MM.1S (cell line): ENCODE results near the gene GNLY.

Experiments used
- DNase-seq: peaks from one replicate; pipeline ENCODE4 v3.0.0-alpha.2; 2015
- H2AFZ ChIP-seq: fragments of 300-600 bp; sonication (generic); 2 replicates; pipeline ENCODE4 v1.6.0; 2016; ENCODE audit warnings: antibody characterized with exemption, low read length
- H3F3A ChIP-seq: fragments of 300-600 bp; sonication (generic); 2 replicates; pipeline ENCODE4 v1.6.1; 2016; ENCODE audit warnings: mild to moderate bottlenecking, antibody characterized with exemption, low read length, moderate library complexity, mixed read lengths; ENCODE audit not compliant: insufficient read depth
- H3K27ac ChIP-seq: fragments of 300-600 bp; sonication (generic); 2 replicates; pipeline ENCODE4 v1.5.1; 2016; ENCODE audit warnings: mild to moderate bottlenecking, low read length
- H3K27me3 ChIP-seq: fragments of 300-600 bp; sonication (generic); replicated peaks from 2 replicates; pipeline ENCODE4 v1.6.0; 2016; ENCODE audit warnings: low read length; ENCODE audit not compliant: insufficient read depth
- H3K36me3 ChIP-seq: fragments of 300-600 bp; sonication (generic); replicated peaks from 2 replicates; pipeline ENCODE4 v1.6.1; 2016; ENCODE audit warnings: mild to moderate bottlenecking, low read length, mixed read lengths; ENCODE audit not compliant: insufficient read depth
- H3K4me1 ChIP-seq: fragments of 300-600 bp; sonication (generic); 2 replicates; pipeline ENCODE4 v1.6.1; 2016; ENCODE audit warnings: low read length, mixed read lengths
- H3K4me2 ChIP-seq: fragments of 300-600 bp; sonication (generic); 2 replicates; pipeline ENCODE4 v1.6.0; 2016; ENCODE audit warnings: low read depth, low read length
- H3K4me3 ChIP-seq: fragments of 300-600 bp; sonication (generic); 2 replicates; pipeline ENCODE4 v1.5.1; 2016; ENCODE audit warnings: low read length, mixed read lengths
- H3K79me2 ChIP-seq: fragments of 300-600 bp; sonication (generic); 2 replicates; pipeline ENCODE4 v1.6.1; 2016; ENCODE audit warnings: mixed run types, low read length, mixed read lengths
- H3K9ac ChIP-seq: fragments of 300-600 bp; sonication (generic); 2 replicates; pipeline ENCODE4 v1.6.1; 2016; ENCODE audit warnings: low read length, mixed read lengths
- H3K9me2 ChIP-seq: fragments of 300-600 bp; sonication (generic); replicated peaks from 2 replicates; pipeline ENCODE4 v1.6.1; 2016; ENCODE audit warnings: mild to moderate bottlenecking, low read length, mixed read lengths; ENCODE audit not compliant: insufficient read depth
- H3K9me3 ChIP-seq: fragments of 300-600 bp; sonication (generic); replicated peaks from 2 replicates; pipeline ENCODE4 v1.6.1; 2016; ENCODE audit warnings: mild to moderate bottlenecking, low read length, mixed read lengths; ENCODE audit not compliant: insufficient read depth
- H4K20me1 ChIP-seq: fragments of 300-600 bp; sonication (generic); 2 replicates; pipeline ENCODE4 v1.6.1; 2016; ENCODE audit warnings: mild to moderate bottlenecking, low read length, moderate library complexity, mixed read lengths; ENCODE audit not compliant: insufficient read depth
- CTCF ChIP-seq: fragments of 300-600 bp; sonication (generic); IDR thresholded peaks from 2 replicates; pipeline ENCODE4 v1.5.1; 2016; ENCODE audit warnings: antibody characterized with exemption, low read length, mixed read lengths
- EZH2 ChIP-seq: fragments of 300-600 bp; sonication (generic); optimal IDR thresholded peaks from 2 replicates; pipeline ENCODE3; 2017; ENCODE audit warnings: low read depth, mild to moderate bottlenecking, antibody characterized with exemption, low read length, mixed read lengths
- EZH2phosphoT487 ChIP-seq: fragments of 300-600 bp; sonication (generic); IDR thresholded peaks from 2 replicates; pipeline ENCODE4 v1.6.1; 2018; ENCODE audit warnings: antibody characterized with exemption, low read length

Gene GNLY

GRCh38 chr2:85673716-85674375, 20.3 kb upstream of the GNLY start:
- Histone ChIP-seq H2AFZ (no peak overlapping the region), H3K27me3 (no peaks in the 10 kb centered on the region), H3K9ac (no peak overlapping the region), H4K20me1 (no peaks in the 10 kb centered on the region), H3F3A (no peaks in the 10 kb centered on the region), H3K4me3 (no peak overlapping the region), H3K9me3 (no peaks in the 10 kb centered on the region), H3K27ac (no peak overlapping the region), H3K9me2 (no peaks in the 10 kb centered on the region), H3K79me2 (no peaks in the 10 kb centered on the region), H3K4me1 (peaks cover 1% of the 10 kb centered on the region), H3K36me3 (no peaks in the 10 kb centered on the region), H3K4me2 (no peak overlapping the region)
- DNase-seq, result no peak
- TF ChIP-seq EZH2phosphoT487, result no peak
- no peak for TF ChIP-seq CTCF
- no peak for TF ChIP-seq EZH2

DNA sequence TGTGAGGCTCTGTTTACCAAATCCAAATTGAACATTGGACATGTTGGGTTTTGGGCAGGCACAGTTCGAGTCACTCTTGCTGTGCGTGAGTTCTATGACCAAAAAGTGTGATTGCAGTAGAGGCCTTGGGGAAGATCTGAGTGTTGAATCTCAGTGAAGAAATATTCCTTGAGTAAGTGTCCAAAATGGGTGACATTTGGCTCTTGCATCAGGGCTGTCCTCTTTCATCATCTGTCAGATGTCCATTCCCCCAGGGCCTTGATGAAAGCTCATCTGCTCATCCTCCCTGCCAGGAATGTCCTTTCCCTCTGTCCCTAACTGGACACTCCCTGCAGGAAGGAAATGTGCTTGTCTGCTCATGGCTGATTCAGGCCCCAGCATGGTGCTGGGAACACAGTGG, 19.7 kb upstream of the GNLY start:
- TF ChIP-seq EZH2phosphoT487, result no peak
- no peak for TF ChIP-seq CTCF
- no peak for TF ChIP-seq EZH2
- Histone ChIP-seq H3K9me2 (no peaks in the 10 kb centered on the region), H3K9ac (no peak overlapping the region), H3F3A (no peaks in the 10 kb centered on the region), H3K27me3 (no peaks in the 10 kb centered on the region), H2AFZ (no peak overlapping the region), H3K4me1 (peaks cover 4% of the 10 kb centered on the region), H3K27ac (no peak overlapping the region), H3K4me3 (no peak overlapping the region), H3K4me2 (no peak overlapping the region), H3K9me3 (no peaks in the 10 kb centered on the region), H3K79me2 (no peaks in the 10 kb centered on the region), H4K20me1 (no peaks in the 10 kb centered on the region), H3K36me3 (no peaks in the 10 kb centered on the region)
- no peak for DNase-seq

GRCh38 chr2:85675427-85675826, 18.7 kb upstream of the GNLY start:
- no peaks in the 10 kb centered on the region for H3F3A ChIP-seq
- no peak overlapping the region for H3K27ac ChIP-seq
- no peaks in the 10 kb centered on the region for H3K9me2 ChIP-seq
- no peak overlapping the region for H3K9ac ChIP-seq
- H3K9me3 ChIP-seq, result no peaks in the 10 kb centered on the region
- no peaks in the 10 kb centered on the region for H3K27me3 ChIP-seq
- no peak overlapping the region for H2AFZ ChIP-seq
- H3K79me2 ChIP-seq, result no peaks in the 10 kb centered on the region
- H4K20me1 ChIP-seq, result no peaks in the 10 kb centered on the region
- H3K4me3 ChIP-seq, result no peak overlapping the region
- no peak for DNase-seq
- no peak for TF ChIP-seq EZH2
- no peak for TF ChIP-seq CTCF
- no peak for TF ChIP-seq EZH2phosphoT487
- H3K36me3 ChIP-seq, result no peaks in the 10 kb centered on the region
- peaks cover 4% of the 10 kb centered on the region for H3K4me1 ChIP-seq
- no peak overlapping the region for H3K4me2 ChIP-seq
